H1 (cell line): ENCODE data around the gene GPM6B. TPM values are rescaled to one million over a fixed set of nuclear protein-coding genes. Genes with fewer than 3 reads are reported as not detected.

Experiments
- RNF2 ChIP-seq: fragments of 200-900, 300-1000 bp; sonication (generic); IDR thresholded peaks from 2 replicates; pipeline ENCODE4 v1.7.1; 2016; ENCODE audit warnings: borderline replicate concordance, low read depth, mild to moderate bottlenecking, antibody characterized with exemption, low read length; ENCODE audit not compliant: poor library complexity, severe bottlenecking; ENCODE audit errors: missing control alignments
- polyA plus RNA-seq, 7 experiments: library from polyadenylated mRNA; depleted of rRNA in 3 of 7; stranded (reverse) in 5 of 7; unstranded in 2 of 7; fragments of >200 nt in 5 of 7; fragments of 200-250 nt in 2 of 7; gene quantifications; 1 replicate in 5 of 7; 2 replicates in 1 of 7; 4 replicates in 1 of 7; pipeline versions ENCODE4 v1.2.1 to v1.2.3, GENCODE V29; 2011 to 2013; ENCODE audit warnings: missing spikeins in 2 of 7, mixed read lengths in 2 of 7
- total RNA-seq: library from RNA; stranded (reverse); fragmentation: NEBNext Ultra II Directional; extraction: Animal tissue kit (Norgen Biotek cat#: 25700); gene quantifications from 2 replicates; pipeline ENCODE4 v1.2.1, GENCODE V29; 2021

GPM6B gene
- total and polyA plus RNA-seq, 2 of the 8 experiments (the other 6 are each of a cell fraction or from before 2014, with no cell fraction given) = 132 to 175 TPM

GRCh38 chrX:13776387-13776786, 40.5 kb downstream of the GPM6B start (continued):
- no peak for TF ChIP-seq RNF2
- TF ChIP-seq, all 59 proteins: peak for 0
